Naive thymus-derived CD4-positive, alpha-beta T cell (primary cell): ENCODE data around the gene FHAD1. TPM values are rescaled to one million over a fixed set of nuclear protein-coding genes. Genes with fewer than 3 reads are reported as not detected.
A peak's percentile ranks its signal among the peaks of the same experiment; 100 is the strongest.

ENCODE experiments used
- ATAC-seq: fragments of 150-1000 bp; cut with Tn5 transposase; 2 replicates; pipeline ENCODE4 v1.10.0; 2021; ENCODE audit warnings: mild to moderate bottlenecking, moderate library complexity
- CTCF ChIA-PET: fragments of 350-600 bp; sonication (Branson Sonifier 250); formaldehyde crosslinking; loops from one replicate; lab custom pipeline; 2021; ENCODE audit warnings: antibody characterized with exemption; lab: Charles Lee
- POLR2A ChIA-PET: fragments of 350-600 bp; sonication (Branson Sonifier 250); formaldehyde crosslinking; loops from one replicate; lab custom pipeline; 2021; ENCODE audit warnings: antibody characterized with exemption, inconsistent platforms; lab: Charles Lee
- DNase-seq, 9 donors: peaks; one replicate each; pipeline versions ENCODE4 v3.0.0 to v3.0.0-alpha.2; 2020 to 2022; ENCODE audit warnings: mixed read lengths in 1 of 9
- H3K27ac ChIP-seq: one replicate; pipeline ENCODE4 v1.7.0; 2013; ENCODE audit warnings: mild to moderate bottlenecking, low read depth, low read length, moderate library complexity
- H3K27me3 ChIP-seq, 2 donors: one replicate each; pipeline ENCODE4 v1.7.0; 2013; ENCODE audit warnings: low read length in 2 of 2, mild to moderate bottlenecking in 2 of 2, moderate library complexity in 2 of 2; ENCODE audit not compliant: control insufficient read depth in 2 of 2, insufficient read depth in 2 of 2
- H3K36me3 ChIP-seq, 3 experiments: 1 replicate in 2 of 3; 2 replicates in 1 of 3; pipeline ENCODE4 v1.7.0; 2013; ENCODE audit warnings: low read length in 3 of 3, mild to moderate bottlenecking in 3 of 3, moderate library complexity in 1 of 3; ENCODE audit not compliant: insufficient read depth in 3 of 3, control insufficient read depth in 2 of 3
- H3K4me1 ChIP-seq, 2 donors: one replicate each; pipeline ENCODE4 v1.7.0; 2013; ENCODE audit warnings: low read length in 2 of 2, mild to moderate bottlenecking in 2 of 2, moderate library complexity in 1 of 2; ENCODE audit not compliant: control insufficient read depth in 2 of 2, insufficient read depth in 2 of 2
- H3K4me3 ChIP-seq: 2 replicates; pipeline ENCODE4 v1.7.0; 2013; ENCODE audit warnings: mild to moderate bottlenecking, low read length
- H3K9me3 ChIP-seq, 3 experiments: 1 replicate in 2 of 3; 2 replicates in 1 of 3; pipeline ENCODE4 v1.7.0; 2013; ENCODE audit warnings: low read length in 3 of 3; ENCODE audit not compliant: control insufficient read depth in 2 of 3
- H3K27ac Mint-ChIP-seq, 9 donors: one replicate each; pipeline ENCODE4 v1.8.0; 2020 to 2022; ENCODE audit warnings: mixed read lengths in 9 of 9, mild to moderate bottlenecking in 8 of 9, moderate library complexity in 5 of 9, inconsistent platforms in 2 of 9
- H3K27me3 Mint-ChIP-seq, 5 donors: one replicate each; pipeline ENCODE4 v1.8.0; 2021 to 2022; ENCODE audit warnings: mixed read lengths in 5 of 5, mild to moderate bottlenecking in 1 of 5
- H3K36me3 Mint-ChIP-seq, 5 donors: one replicate each; pipeline ENCODE4 v1.8.0; 2020 to 2022; ENCODE audit warnings: mixed read lengths in 5 of 5, mild to moderate bottlenecking in 3 of 5, inconsistent platforms in 1 of 5
- H3K4me1 Mint-ChIP-seq, 7 donors: one replicate each; pipeline ENCODE4 v1.8.0; 2020 to 2022; ENCODE audit warnings: mixed read lengths in 7 of 7, mild to moderate bottlenecking in 3 of 7, inconsistent platforms in 1 of 7
- H3K4me3 Mint-ChIP-seq, 10 donors: one replicate each; pipeline ENCODE4 v1.8.0; 2020 to 2022; ENCODE audit warnings: mild to moderate bottlenecking in 10 of 10, mixed read lengths in 10 of 10, moderate library complexity in 6 of 10, inconsistent platforms in 2 of 10
- H3K9me3 Mint-ChIP-seq, 11 donors: one replicate each; pipeline ENCODE4 v1.8.0; 2020 to 2022; ENCODE audit warnings: mixed read lengths in 11 of 11, mild to moderate bottlenecking in 4 of 11, inconsistent platforms in 1 of 11, moderate library complexity in 1 of 11
- intact Hi-C, 2 donors: fragments of 100-400 bp; cut with micrococcal nuclease; formaldehyde crosslinking; loops; one replicate each; pipeline ENCODE4 v1.15.1; 2023
- polyA plus RNA-seq, 2 donors: library from polyadenylated mRNA; unstranded; fragments of 300-500 nt; fragmentation: Illumina TruSeq; gene quantifications; one replicate each; pipeline ENCODE4 v1.2.3, GENCODE V29; 2021
- total RNA-seq, 6 experiments: library from RNA in 5 of 6; stranded (reverse) in 5 of 6; gene quantifications; 1 replicate in 5 of 6; 2 replicates in 1 of 6; pipeline ENCODE4 v1.2.3 and lab custom pipeline; 2021 to 2026

FHAD1 gene
- total and polyA plus RNA-seq, 7 experiments from 2014 or later, result 0.19 to 1.1 TPM; not detected in 5

GRCh38 chr1:15322648-15323350 lies 75.8 kb downstream of the FHAD1 start:
- CTCF ChIA-PET, result interaction anchor here (0.6 to 3.5 kb wide), 13 partner anchors 10 to 154 kb away, joined by 3 to 64 read pairs (median 3); partner anchors contain the start of gene CTRC
- no peak overlapping the region for H3K4me3 ChIP-seq

GRCh38 chr1:15323351-15323988 lies 76.4 kb downstream of the FHAD1 start:
- Mint-ChIP-seq H3K27me3 (peaks cover 0 to 29% (median 5%) of the 10 kb centered on the region in 5 donors), H3K9me3 (peaks cover 0 to 13% (median 3%) of the 10 kb centered on the region in 11 donors), H3K4me3 (no peak overlapping the region), H3K27ac (no peak overlapping the region), H3K4me1 (peaks cover 0 to 7% (median 0%) of the 10 kb centered on the region in 7 donors), H3K36me3 (no peaks in the 10 kb centered on the region)
- no peaks in the 10 kb centered on the region for H3K9me3 ChIP-seq
- no peaks in the 10 kb centered on the region for H3K36me3 ChIP-seq
- no peaks in the 10 kb centered on the region for H3K4me1 ChIP-seq
- ChIA-PET CTCF (interaction anchor here (0.6 to 3.5 kb wide), 14 partner anchors 10 to 155 kb away, joined by 3 to 64 read pairs (median 3); partner anchors contain the start of gene CTRC), POLR2A (interaction anchor here (0.8 kb wide), 1 partner anchor 104 kb away, joined by 3 read pairs; no protein-coding TSS in a partner anchor)
- peak; percentile 98 for ATAC-seq
- H3K4me3 ChIP-seq, result no peak overlapping the region
- DNase-seq, result peak; percentile 38 to 70 (median 60)
- no peak overlapping the region for H3K27ac ChIP-seq
- intact Hi-C loops, result loop anchor here (1.0 to 5.0 kb wide), 3 partner anchors 39 to 179 kb away; no protein-coding TSS in a partner anchor
- no peaks in the 10 kb centered on the region for H3K27me3 ChIP-seq

More at GRCh38 chr1:15322648-15323350, 75.8 kb downstream of the FHAD1 start:
- Mint-ChIP-seq H3K27me3 (peaks cover 0 to 25% (median 5%) of the 10 kb centered on the region in 5 donors), H3K36me3 (no peaks in the 10 kb centered on the region), H3K4me1 (peaks cover 0 to 7% (median 0%) of the 10 kb centered on the region in 7 donors), H3K27ac (no peak overlapping the region), H3K4me3 (no peak overlapping the region), H3K9me3 (peaks cover 0 to 13% (median 3%) of the 10 kb centered on the region in 11 donors)
- POLR2A ChIA-PET, result interaction anchor here (0.8 kb wide), 1 partner anchor 105 kb away, joined by 3 read pairs; no protein-coding TSS in a partner anchor
- H3K36me3 ChIP-seq, result no peaks in the 10 kb centered on the region
- H3K4me1 ChIP-seq, result no peaks in the 10 kb centered on the region
- H3K27me3 ChIP-seq, result no peaks in the 10 kb centered on the region
- no peak overlapping the region for H3K27ac ChIP-seq
- no peaks in the 10 kb centered on the region for H3K9me3 ChIP-seq
- intact Hi-C loops, result loop anchor here (1.0 to 5.0 kb wide), 3 partner anchors 40 to 180 kb away; no protein-coding TSS in a partner anchor
- DNase-seq (no peak), ATAC-seq (no peak)

- DNase-seq (no peak), ATAC-seq (no peak)
- Histone ChIP-seq H3K4me3 (no peak overlapping the region), H3K27me3 (no peaks in the 10 kb centered on the region), H3K4me1 (no peaks in the 10 kb centered on the region), H3K36me3 (no peaks in the 10 kb centered on the region), H3K9me3 (no peaks in the 10 kb centered on the region), H3K27ac (no peak overlapping the region)
- ChIA-PET CTCF (interaction anchor here (0.7 to 3.5 kb wide), 12 partner anchors 9 to 125 kb away, joined by 3 to 64 read pairs (median 3); partner anchors contain the start of gene CTRC), POLR2A (no interaction called here)
- no peak overlapping the region for H3K27ac Mint-ChIP-seq
- no peaks in the 10 kb centered on the region for H3K36me3 Mint-ChIP-seq
- H3K9me3 Mint-ChIP-seq, result peaks cover 0 to 13% (median 3%) of the 10 kb centered on the region in 11 donors
- H3K27me3 Mint-ChIP-seq, result peaks cover 5 to 33% (median 9%) of the 10 kb centered on the region in 5 donors
- H3K4me1 Mint-ChIP-seq, result peaks cover 0 to 9% (median 0%) of the 10 kb centered on the region in 7 donors
- intact Hi-C loops, result loop anchor here (1.0 to 5.0 kb wide), 3 partner anchors 38 to 178 kb away; no protein-coding TSS in a partner anchor
- H3K4me3 Mint-ChIP-seq, result no peak overlapping the region
Observed at GRCh38 chr1:15323989-15324868, 77.2 kb downstream of the FHAD1 start.

- Mint-ChIP-seq H3K9me3 (peaks cover 0 to 9% (median 3%) of the 10 kb centered on the region in 11 donors), H3K36me3 (no peaks in the 10 kb centered on the region), H3K4me1 (peaks cover 0 to 9% (median 0%) of the 10 kb centered on the region in 7 donors), H3K4me3 (no peak overlapping the region), H3K27ac (no peak overlapping the region), H3K27me3 (peaks cover 5 to 36% (median 13%) of the 10 kb centered on the region in 5 donors)
- H3K4me1 ChIP-seq, result no peaks in the 10 kb centered on the region
- no peaks in the 10 kb centered on the region for H3K27me3 ChIP-seq
- no peaks in the 10 kb centered on the region for H3K36me3 ChIP-seq
- no peak overlapping the region for H3K27ac ChIP-seq
- DNase-seq (no peak), ATAC-seq (no peak)
- H3K9me3 ChIP-seq, result no peaks in the 10 kb centered on the region
- no peak overlapping the region for H3K4me3 ChIP-seq
- ChIA-PET POLR2A (interaction anchor here (0.6 kb wide), 1 partner anchor 112 kb away, joined by 3 read pairs; no protein-coding TSS in a partner anchor), CTCF (interaction anchor here (1.1 to 3.5 kb wide), 5 partner anchors 9 to 111 kb away, joined by 3 to 64 read pairs (median 15); no protein-coding TSS in a partner anchor)
- intact Hi-C loops, result loop anchor here in 1 of 2 donors (5.0 kb wide), 2 partner anchors 37 to 177 kb away; no protein-coding TSS in a partner anchor
Observed at GRCh38 chr1:15324869-15325335, 77.9 kb downstream of the FHAD1 start.

- ChIA-PET POLR2A (interaction anchor here (0.6 kb wide), 1 partner anchor 111 kb away, joined by 3 read pairs; no protein-coding TSS in a partner anchor), CTCF (interaction anchor here (3.5 kb wide), 1 partner anchor 106 kb away, joined by 64 read pairs; no protein-coding TSS in a partner anchor)
- Histone ChIP-seq H3K9me3 (no peaks in the 10 kb centered on the region), H3K27ac (no peak overlapping the region), H3K36me3 (no peaks in the 10 kb centered on the region), H3K27me3 (no peaks in the 10 kb centered on the region), H3K4me1 (no peaks in the 10 kb centered on the region), H3K4me3 (no peak overlapping the region)
- peaks cover 5 to 35% (median 18%) of the 10 kb centered on the region in 5 donors for H3K27me3 Mint-ChIP-seq
- peaks cover 0 to 3% (median 0%) of the 10 kb centered on the region in 11 donors for H3K9me3 Mint-ChIP-seq
- DNase-seq (no peak), ATAC-seq (no peak)
- no peaks in the 10 kb centered on the region for H3K36me3 Mint-ChIP-seq
- peak overlapping the region in 1 of 9 donors; percentile 27 for H3K27ac Mint-ChIP-seq
- intact Hi-C loops, result no loop called here
- no peak overlapping the region for H3K4me3 Mint-ChIP-seq
- H3K4me1 Mint-ChIP-seq, result peaks cover 0 to 9% (median 0%) of the 10 kb centered on the region in 7 donors
Observed at GRCh38 chr1:15325375-15326085, 78.5 kb downstream of the FHAD1 start.
